Measurements from ENCODE around the gene CRB1. TPM values are rescaled to one million over a fixed set of nuclear protein-coding genes. Genes with fewer than 3 reads are reported as not detected.

CRB1 gene
- total and polyA plus RNA-seq, 8 donors = under 0.01 to 0.20 (median 0.09) TPM; not detected in 4

- Histone ChIP-seq H3K4me1 (peaks cover 0 to 11% (median 6%) of the 10 kb centered on the region in 3 donors), H3K4me3 (no peak overlapping the region), H3K9me3 (no peaks in the 10 kb centered on the region), H3K36me3 (no peaks in the 10 kb centered on the region), H3K27me3 (no peaks in the 10 kb centered on the region), H3K27ac (no peak overlapping the region)
- intact Hi-C loops (cut with DNase I) = no loop called here
- no peak for FAIRE-seq
- 77 to 85% methylated on average over 4 of the region's 4 CpGs for WGBS, 2 donors
- TF ChIP-seq CTCF (IDR thresholded peaks at IDR 0.05) = no peak
- no peak for DNase-seq
- ATAC-seq = no peak
These were observed 43.0 kb downstream of the CRB1 start for GRCh38 chr1:197311081-197311480.

- Histone ChIP-seq H3K4me1 (peaks cover 0 to 11% (median 6%) of the 10 kb centered on the region in 3 donors), H3K27ac (no peak overlapping the region), H3K4me3 (no peak overlapping the region), H3K9me3 (no peaks in the 10 kb centered on the region), H3K27me3 (no peaks in the 10 kb centered on the region), H3K36me3 (no peaks in the 10 kb centered on the region)
- 81 to 84% methylated on average over 5 of the region's 5 CpGs for WGBS, 2 donors
- FAIRE-seq (no peak), DNase-seq (no peak), ATAC-seq (no peak)
- no peak for TF ChIP-seq CTCF (IDR thresholded peaks at IDR 0.05)
- intact Hi-C loops (cut with DNase I) = no loop called here
These were observed 44.1 kb downstream of the CRB1 start for GRCh38 chr1:197312163-197312562.

DNA sequence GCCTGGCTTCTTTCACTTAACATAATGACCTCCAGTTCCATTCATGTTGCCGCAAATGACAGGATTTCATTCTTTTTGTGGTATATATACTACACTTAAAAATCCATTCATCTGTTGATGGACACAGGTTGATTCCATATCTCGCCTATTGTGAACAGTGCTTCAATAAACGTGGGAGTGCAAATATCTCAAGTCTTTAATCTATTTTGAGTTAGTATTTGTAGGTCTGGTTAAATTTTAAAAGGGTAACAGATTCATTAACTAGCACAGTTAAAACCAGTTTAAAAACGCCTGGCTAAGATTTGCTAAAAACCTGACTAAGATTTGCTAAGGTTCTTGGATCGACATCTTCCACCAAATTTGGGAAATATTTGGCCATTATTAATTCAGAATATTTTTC lies 45.7 kb downstream of the CRB1 start:
- no peak for DNase-seq
- H3K27me3 ChIP-seq = no peaks in the 10 kb centered on the region
- peaks cover 0 to 11% (median 6%) of the 10 kb centered on the region in 3 donors for H3K4me1 ChIP-seq
- intact Hi-C loops (cut with DNase I) = no loop called here
- H3K9me3 ChIP-seq = no peaks in the 10 kb centered on the region
- H3K27ac ChIP-seq = no peak overlapping the region
- WGBS, 2 donors = 10 to 13% methylated on average over 5 of the region's 5 CpGs
- no peaks in the 10 kb centered on the region for H3K36me3 ChIP-seq
- FAIRE-seq = no peak
- peak in 2 of 4 donors; percentile 27 to 51 for ATAC-seq
- no peak for TF ChIP-seq CTCF (IDR thresholded peaks at IDR 0.05)
- no peak overlapping the region for H3K4me3 ChIP-seq

- Histone ChIP-seq H3K27ac (no peak overlapping the region), H3K36me3 (no peaks in the 10 kb centered on the region), H3K4me1 (peaks cover 0 to 11% (median 6%) of the 10 kb centered on the region in 3 donors), H3K4me3 (no peak overlapping the region), H3K27me3 (no peaks in the 10 kb centered on the region), H3K9me3 (no peaks in the 10 kb centered on the region)
- TF ChIP-seq CTCF (IDR thresholded peaks at IDR 0.05) = no peak
- no peak for ATAC-seq
- DNase-seq = no peak
- FAIRE-seq = no peak
- intact Hi-C loops (cut with DNase I) = no loop called here
These were observed 46.6 kb downstream of the CRB1 start for GRCh38 chr1:197314682-197315081.

- intact Hi-C loops (cut with DNase I) = no loop called here
- FAIRE-seq = no peak
- WGBS, 2 donors = 57 to 64% methylated on average over 2 of the region's 2 CpGs
- Histone ChIP-seq H3K36me3 (no peaks in the 10 kb centered on the region), H3K27me3 (no peaks in the 10 kb centered on the region), H3K27ac (no peak overlapping the region), H3K4me1 (no peaks in the 10 kb centered on the region), H3K4me3 (no peak overlapping the region), H3K9me3 (no peaks in the 10 kb centered on the region)
- no peak for ATAC-seq
- no peak for DNase-seq
- no peak for TF ChIP-seq CTCF (IDR thresholded peaks at IDR 0.05)
These were observed 51.6 kb downstream of the CRB1 start for GRCh38 chr1:197319631-197320030.
